Measurements from ENCODE around the gene DQX1.

DNA sequence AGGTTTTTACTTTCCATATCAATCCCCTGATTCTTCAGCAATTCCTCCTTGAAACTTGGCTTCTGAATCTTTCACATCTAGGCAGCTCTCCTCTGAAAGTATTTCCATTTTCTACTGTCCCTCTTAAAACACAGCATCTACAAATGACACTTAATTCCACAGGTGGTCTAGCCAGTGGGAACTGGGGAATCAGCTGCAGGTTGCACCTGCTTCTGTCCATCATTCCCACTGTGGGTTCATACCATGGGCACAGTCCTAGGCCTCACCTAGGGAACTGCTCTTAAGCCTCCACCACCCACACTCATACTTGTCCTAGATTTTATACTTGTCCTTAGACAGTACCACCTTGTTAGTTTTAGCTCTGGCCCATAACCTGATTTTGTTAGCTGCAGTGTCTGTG is 25.5 kb upstream of the DQX1 start:
- TF ChIP-seq, protein P1, sequence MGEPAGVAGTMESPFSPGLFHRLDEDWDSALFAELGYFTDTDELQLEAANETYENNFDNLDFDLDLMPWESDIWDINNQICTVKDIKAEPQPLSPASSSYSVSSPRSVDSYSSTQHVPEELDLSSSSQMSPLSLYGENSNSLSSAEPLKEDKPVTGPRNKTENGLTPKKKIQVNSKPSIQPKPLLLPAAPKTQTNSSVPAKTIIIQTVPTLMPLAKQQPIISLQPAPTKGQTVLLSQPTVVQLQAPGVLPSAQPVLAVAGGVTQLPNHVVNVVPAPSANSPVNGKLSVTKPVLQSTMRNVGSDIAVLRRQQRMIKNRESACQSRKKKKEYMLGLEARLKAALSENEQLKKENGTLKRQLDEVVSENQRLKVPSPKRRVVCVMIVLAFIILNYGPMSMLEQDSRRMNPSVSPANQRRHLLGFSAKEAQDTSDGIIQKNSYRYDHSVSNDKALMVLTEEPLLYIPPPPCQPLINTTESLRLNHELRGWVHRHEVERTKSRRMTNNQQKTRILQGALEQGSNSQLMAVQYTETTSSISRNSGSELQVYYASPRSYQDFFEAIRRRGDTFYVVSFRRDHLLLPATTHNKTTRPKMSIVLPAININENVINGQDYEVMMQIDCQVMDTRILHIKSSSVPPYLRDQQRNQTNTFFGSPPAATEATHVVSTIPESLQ (CRISPR knock-in tag; IDR thresholded peaks at IDR 0.05): no peak
- TF ChIP-seq, protein P2, sequence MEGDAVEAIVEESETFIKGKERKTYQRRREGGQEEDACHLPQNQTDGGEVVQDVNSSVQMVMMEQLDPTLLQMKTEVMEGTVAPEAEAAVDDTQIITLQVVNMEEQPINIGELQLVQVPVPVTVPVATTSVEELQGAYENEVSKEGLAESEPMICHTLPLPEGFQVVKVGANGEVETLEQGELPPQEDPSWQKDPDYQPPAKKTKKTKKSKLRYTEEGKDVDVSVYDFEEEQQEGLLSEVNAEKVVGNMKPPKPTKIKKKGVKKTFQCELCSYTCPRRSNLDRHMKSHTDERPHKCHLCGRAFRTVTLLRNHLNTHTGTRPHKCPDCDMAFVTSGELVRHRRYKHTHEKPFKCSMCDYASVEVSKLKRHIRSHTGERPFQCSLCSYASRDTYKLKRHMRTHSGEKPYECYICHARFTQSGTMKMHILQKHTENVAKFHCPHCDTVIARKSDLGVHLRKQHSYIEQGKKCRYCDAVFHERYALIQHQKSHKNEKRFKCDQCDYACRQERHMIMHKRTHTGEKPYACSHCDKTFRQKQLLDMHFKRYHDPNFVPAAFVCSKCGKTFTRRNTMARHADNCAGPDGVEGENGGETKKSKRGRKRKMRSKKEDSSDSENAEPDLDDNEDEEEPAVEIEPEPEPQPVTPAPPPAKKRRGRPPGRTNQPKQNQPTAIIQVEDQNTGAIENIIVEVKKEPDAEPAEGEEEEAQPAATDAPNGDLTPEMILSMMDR (IDR thresholded peaks at IDR 0.05): no peak
- TF ChIP-seq, protein P3, sequence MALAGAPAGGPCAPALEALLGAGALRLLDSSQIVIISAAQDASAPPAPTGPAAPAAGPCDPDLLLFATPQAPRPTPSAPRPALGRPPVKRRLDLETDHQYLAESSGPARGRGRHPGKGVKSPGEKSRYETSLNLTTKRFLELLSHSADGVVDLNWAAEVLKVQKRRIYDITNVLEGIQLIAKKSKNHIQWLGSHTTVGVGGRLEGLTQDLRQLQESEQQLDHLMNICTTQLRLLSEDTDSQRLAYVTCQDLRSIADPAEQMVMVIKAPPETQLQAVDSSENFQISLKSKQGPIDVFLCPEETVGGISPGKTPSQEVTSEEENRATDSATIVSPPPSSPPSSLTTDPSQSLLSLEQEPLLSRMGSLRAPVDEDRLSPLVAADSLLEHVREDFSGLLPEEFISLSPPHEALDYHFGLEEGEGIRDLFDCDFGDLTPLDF (CRISPR knock-in tag; IDR thresholded peaks at IDR 0.05): no peak
- TF ChIP-seq, protein P4, sequence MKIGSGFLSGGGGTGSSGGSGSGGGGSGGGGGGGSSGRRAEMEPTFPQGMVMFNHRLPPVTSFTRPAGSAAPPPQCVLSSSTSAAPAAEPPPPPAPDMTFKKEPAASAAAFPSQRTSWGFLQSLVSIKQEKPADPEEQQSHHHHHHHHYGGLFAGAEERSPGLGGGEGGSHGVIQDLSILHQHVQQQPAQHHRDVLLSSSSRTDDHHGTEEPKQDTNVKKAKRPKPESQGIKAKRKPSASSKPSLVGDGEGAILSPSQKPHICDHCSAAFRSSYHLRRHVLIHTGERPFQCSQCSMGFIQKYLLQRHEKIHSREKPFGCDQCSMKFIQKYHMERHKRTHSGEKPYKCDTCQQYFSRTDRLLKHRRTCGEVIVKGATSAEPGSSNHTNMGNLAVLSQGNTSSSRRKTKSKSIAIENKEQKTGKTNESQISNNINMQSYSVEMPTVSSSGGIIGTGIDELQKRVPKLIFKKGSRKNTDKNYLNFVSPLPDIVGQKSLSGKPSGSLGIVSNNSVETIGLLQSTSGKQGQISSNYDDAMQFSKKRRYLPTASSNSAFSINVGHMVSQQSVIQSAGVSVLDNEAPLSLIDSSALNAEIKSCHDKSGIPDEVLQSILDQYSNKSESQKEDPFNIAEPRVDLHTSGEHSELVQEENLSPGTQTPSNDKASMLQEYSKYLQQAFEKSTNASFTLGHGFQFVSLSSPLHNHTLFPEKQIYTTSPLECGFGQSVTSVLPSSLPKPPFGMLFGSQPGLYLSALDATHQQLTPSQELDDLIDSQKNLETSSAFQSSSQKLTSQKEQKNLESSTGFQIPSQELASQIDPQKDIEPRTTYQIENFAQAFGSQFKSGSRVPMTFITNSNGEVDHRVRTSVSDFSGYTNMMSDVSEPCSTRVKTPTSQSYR (CRISPR knock-in tag; IDR thresholded peaks at IDR 0.05): no peak
- no peak for TF ChIP-seq ZNF423 (CRISPR knock-in tag; IDR thresholded peaks at IDR 0.05)
- TF ChIP-seq, protein P5, sequence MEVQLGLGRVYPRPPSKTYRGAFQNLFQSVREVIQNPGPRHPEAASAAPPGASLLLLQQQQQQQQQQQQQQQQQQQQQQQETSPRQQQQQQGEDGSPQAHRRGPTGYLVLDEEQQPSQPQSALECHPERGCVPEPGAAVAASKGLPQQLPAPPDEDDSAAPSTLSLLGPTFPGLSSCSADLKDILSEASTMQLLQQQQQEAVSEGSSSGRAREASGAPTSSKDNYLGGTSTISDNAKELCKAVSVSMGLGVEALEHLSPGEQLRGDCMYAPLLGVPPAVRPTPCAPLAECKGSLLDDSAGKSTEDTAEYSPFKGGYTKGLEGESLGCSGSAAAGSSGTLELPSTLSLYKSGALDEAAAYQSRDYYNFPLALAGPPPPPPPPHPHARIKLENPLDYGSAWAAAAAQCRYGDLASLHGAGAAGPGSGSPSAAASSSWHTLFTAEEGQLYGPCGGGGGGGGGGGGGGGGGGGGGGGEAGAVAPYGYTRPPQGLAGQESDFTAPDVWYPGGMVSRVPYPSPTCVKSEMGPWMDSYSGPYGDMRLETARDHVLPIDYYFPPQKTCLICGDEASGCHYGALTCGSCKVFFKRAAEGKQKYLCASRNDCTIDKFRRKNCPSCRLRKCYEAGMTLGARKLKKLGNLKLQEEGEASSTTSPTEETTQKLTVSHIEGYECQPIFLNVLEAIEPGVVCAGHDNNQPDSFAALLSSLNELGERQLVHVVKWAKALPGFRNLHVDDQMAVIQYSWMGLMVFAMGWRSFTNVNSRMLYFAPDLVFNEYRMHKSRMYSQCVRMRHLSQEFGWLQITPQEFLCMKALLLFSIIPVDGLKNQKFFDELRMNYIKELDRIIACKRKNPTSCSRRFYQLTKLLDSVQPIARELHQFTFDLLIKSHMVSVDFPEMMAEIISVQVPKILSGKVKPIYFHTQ (CRISPR knock-in tag; IDR thresholded peaks at IDR 0.05): no peak
- TF ChIP-seq, protein P6, sequence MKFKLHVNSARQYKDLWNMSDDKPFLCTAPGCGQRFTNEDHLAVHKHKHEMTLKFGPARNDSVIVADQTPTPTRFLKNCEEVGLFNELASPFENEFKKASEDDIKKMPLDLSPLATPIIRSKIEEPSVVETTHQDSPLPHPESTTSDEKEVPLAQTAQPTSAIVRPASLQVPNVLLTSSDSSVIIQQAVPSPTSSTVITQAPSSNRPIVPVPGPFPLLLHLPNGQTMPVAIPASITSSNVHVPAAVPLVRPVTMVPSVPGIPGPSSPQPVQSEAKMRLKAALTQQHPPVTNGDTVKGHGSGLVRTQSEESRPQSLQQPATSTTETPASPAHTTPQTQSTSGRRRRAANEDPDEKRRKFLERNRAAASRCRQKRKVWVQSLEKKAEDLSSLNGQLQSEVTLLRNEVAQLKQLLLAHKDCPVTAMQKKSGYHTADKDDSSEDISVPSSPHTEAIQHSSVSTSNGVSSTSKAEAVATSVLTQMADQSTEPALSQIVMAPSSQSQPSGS (CRISPR knock-in tag; IDR thresholded peaks at IDR 0.05; ENCODE audit: borderline replicate concordance, low read depth): no peak
- no peak for TF ChIP-seq FOXP1 (CRISPR knock-in tag; IDR thresholded peaks at IDR 0.05; ENCODE audit: borderline replicate concordance)
- TF ChIP-seq, protein P7, sequence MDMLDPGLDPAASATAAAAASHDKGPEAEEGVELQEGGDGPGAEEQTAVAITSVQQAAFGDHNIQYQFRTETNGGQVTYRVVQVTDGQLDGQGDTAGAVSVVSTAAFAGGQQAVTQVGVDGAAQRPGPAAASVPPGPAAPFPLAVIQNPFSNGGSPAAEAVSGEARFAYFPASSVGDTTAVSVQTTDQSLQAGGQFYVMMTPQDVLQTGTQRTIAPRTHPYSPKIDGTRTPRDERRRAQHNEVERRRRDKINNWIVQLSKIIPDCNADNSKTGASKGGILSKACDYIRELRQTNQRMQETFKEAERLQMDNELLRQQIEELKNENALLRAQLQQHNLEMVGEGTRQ (CRISPR knock-in tag; IDR thresholded peaks at IDR 0.05): no peak
- TF ChIP-seq, protein P8, sequence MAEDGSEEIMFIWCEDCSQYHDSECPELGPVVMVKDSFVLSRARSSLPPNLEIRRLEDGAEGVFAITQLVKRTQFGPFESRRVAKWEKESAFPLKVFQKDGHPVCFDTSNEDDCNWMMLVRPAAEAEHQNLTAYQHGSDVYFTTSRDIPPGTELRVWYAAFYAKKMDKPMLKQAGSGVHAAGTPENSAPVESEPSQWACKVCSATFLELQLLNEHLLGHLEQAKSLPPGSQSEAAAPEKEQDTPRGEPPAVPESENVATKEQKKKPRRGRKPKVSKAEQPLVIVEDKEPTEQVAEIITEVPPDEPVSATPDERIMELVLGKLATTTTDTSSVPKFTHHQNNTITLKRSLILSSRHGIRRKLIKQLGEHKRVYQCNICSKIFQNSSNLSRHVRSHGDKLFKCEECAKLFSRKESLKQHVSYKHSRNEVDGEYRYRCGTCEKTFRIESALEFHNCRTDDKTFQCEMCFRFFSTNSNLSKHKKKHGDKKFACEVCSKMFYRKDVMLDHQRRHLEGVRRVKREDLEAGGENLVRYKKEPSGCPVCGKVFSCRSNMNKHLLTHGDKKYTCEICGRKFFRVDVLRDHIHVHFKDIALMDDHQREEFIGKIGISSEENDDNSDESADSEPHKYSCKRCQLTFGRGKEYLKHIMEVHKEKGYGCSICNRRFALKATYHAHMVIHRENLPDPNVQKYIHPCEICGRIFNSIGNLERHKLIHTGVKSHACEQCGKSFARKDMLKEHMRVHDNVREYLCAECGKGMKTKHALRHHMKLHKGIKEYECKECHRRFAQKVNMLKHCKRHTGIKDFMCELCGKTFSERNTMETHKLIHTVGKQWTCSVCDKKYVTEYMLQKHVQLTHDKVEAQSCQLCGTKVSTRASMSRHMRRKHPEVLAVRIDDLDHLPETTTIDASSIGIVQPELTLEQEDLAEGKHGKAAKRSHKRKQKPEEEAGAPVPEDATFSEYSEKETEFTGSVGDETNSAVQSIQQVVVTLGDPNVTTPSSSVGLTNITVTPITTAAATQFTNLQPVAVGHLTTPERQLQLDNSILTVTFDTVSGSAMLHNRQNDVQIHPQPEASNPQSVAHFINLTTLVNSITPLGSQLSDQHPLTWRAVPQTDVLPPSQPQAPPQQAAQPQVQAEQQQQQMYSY (CRISPR knock-in tag; IDR thresholded peaks at IDR 0.05): no peak
- TF ChIP-seq, protein P9, sequence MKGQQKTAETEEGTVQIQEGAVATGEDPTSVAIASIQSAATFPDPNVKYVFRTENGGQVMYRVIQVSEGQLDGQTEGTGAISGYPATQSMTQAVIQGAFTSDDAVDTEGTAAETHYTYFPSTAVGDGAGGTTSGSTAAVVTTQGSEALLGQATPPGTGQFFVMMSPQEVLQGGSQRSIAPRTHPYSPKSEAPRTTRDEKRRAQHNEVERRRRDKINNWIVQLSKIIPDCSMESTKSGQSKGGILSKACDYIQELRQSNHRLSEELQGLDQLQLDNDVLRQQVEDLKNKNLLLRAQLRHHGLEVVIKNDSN (CRISPR knock-in tag; IDR thresholded peaks at IDR 0.05): no peak
- no peak for TF ChIP-seq ESRRA (CRISPR knock-in tag; IDR thresholded peaks at IDR 0.05; ENCODE audit: borderline replicate concordance)

All from WTC11 (cell line).